ENCODE data around the gene CSTF1.
"Not testable (repeated sequence)": the region's sequence is repeated elsewhere in the genome, so short reads cannot be mapped to it uniquely, and the experiment has no call there.

CSTF1 gene

GRCh38 chr20:56409521-56409920, 17.1 kb downstream of the CSTF1 start (continued):
- TF ChIP-seq POU6F1 (CRISPR knock-in tag; IDR thresholded peaks at IDR 0.05; ENCODE audit: borderline replicate concordance, low read depth) = no peak
- TF ChIP-seq BACH2 (CRISPR knock-in tag; IDR thresholded peaks at IDR 0.05; ENCODE audit: borderline replicate concordance) = no peak
- TF ChIP-seq TCF4 (CRISPR knock-in tag; IDR thresholded peaks at IDR 0.05; ENCODE audit: borderline replicate concordance) = no peak
- no peak for TF ChIP-seq ZFP30 (CRISPR knock-in tag; IDR thresholded peaks at IDR 0.05)
- TF ChIP-seq SNAI2 (CRISPR knock-in tag; IDR thresholded peaks at IDR 0.05) = no peak

GRCh38 chr20:56409956-56410355, 17.5 kb downstream of the CSTF1 start:
- no peak for ATAC-seq
- TF ChIP-seq BACH2 (CRISPR knock-in tag; IDR thresholded peaks at IDR 0.05; ENCODE audit: borderline replicate concordance) (no peak), OSR1 (CRISPR knock-in tag; IDR thresholded peaks at IDR 0.05) (no peak), PATZ1 (CRISPR knock-in tag; IDR thresholded peaks at IDR 0.05; ENCODE audit: borderline replicate concordance) (no peak), ZNF8 (CRISPR knock-in tag; IDR thresholded peaks at IDR 0.05) (no peak), GLIS3 (CRISPR knock-in tag; IDR thresholded peaks at IDR 0.05) (no peak), ESRRG (CRISPR knock-in tag; IDR thresholded peaks at IDR 0.05) (no peak), POU6F1 (CRISPR knock-in tag; IDR thresholded peaks at IDR 0.05; ENCODE audit: borderline replicate concordance, low read depth) (no peak), PPARA (CRISPR knock-in tag; IDR thresholded peaks at IDR 0.05; ENCODE audit: borderline replicate concordance) (no peak), CSRNP3 (CRISPR knock-in tag; IDR thresholded peaks at IDR 0.05) (no peak), TSHZ2 (CRISPR knock-in tag; IDR thresholded peaks at IDR 0.05) (no peak), CREB5 (CRISPR knock-in tag; IDR thresholded peaks at IDR 0.05; ENCODE audit: low read depth) (no peak), ZC3H10 (CRISPR knock-in tag; IDR thresholded peaks at IDR 0.05) (no peak), ZFP30 (CRISPR knock-in tag; IDR thresholded peaks at IDR 0.05) (no peak), ARNTL (CRISPR knock-in tag; IDR thresholded peaks at IDR 0.05; ENCODE audit: borderline replicate concordance, low read depth) (no peak)

GRCh38 chr20:56411287-56411686, 18.8 kb downstream of the CSTF1 start:
- not testable (repeated sequence) for ATAC-seq
